Suprapubic skin (tissue), 4 donors: ENCODE results near the gene MYZAP. TPM values are rescaled to one million over a fixed set of nuclear protein-coding genes. Genes with fewer than 3 reads are reported as not detected.

ENCODE experiments used
- DNase-seq, 2 donors: peaks; one replicate each; pipeline ENCODE4 v3.0.0-alpha.2; 2019; ENCODE audit warnings: low spot score in 2 of 2
- H3K27ac ChIP-seq: fragments of 200-600 bp; sonication (generic); one replicate; pipeline ENCODE4 v1.5.1; 2019
- H3K27me3 ChIP-seq: fragments of 200-600 bp; sonication (generic); one replicate; pipeline ENCODE4 v1.5.1; 2019
- H3K36me3 ChIP-seq: fragments of 200-600 bp; sonication (generic); one replicate; pipeline ENCODE4 v1.5.1; 2019
- H3K4me1 ChIP-seq: fragments of 200-600 bp; sonication (generic); one replicate; pipeline ENCODE4 v1.5.1; 2019
- H3K4me3 ChIP-seq: fragments of 200-600 bp; sonication (generic); one replicate; pipeline ENCODE4 v1.5.1; 2019; ENCODE audit warnings: mild to moderate bottlenecking
- H3K9me3 ChIP-seq: fragments of 200-600 bp; sonication (generic); one replicate; pipeline ENCODE4 v1.5.1; 2019
- CTCF ChIP-seq, 2 donors: fragments of 200-600 bp in 1 of 2; fragments of 450-650 bp in 1 of 2; sonication (generic) in 1 of 2; IDR thresholded peaks; one replicate each; pipeline ENCODE4 v1.5.1; 2016 to 2019; ENCODE audit warnings: antibody characterized with exemption in 2 of 2, mild to moderate bottlenecking in 1 of 2, moderate library complexity in 1 of 2
- EP300 ChIP-seq: sonication (generic); formaldehyde crosslinking; IDR thresholded peaks from one replicate; pipeline ENCODE4 v1.6.1; 2017; ENCODE audit warnings: antibody characterized with exemption
- POLR2A ChIP-seq, 2 donors: fragments of 450-650 bp; IDR thresholded peaks; one replicate each; pipeline ENCODE4 v1.6.1; 2017; ENCODE audit warnings: antibody characterized with exemption in 2 of 2, mild to moderate bottlenecking in 2 of 2, moderate library complexity in 2 of 2
- POLR2AphosphoS5 ChIP-seq, 3 donors: sonication (generic); formaldehyde crosslinking; IDR thresholded peaks; one replicate each; pipeline ENCODE4 v1.6.1; 2017; ENCODE audit warnings: antibody characterized with exemption in 3 of 3
- WGBS: methylation state at CpG from one replicate; pipeline ENCODE4 v1.1.5; 2018; 5-methylcytosine and 5-hydroxymethylcytosine counted together
- total RNA-seq, 4 donors: library from RNA; depleted of rRNA; stranded (reverse); fragments of >200 nt; gene quantifications; one replicate each; pipeline ENCODE4 v1.1.0, GENCODE V29; 2016

Gene MYZAP
- total RNA-seq, 4 donors from 2014 or later, result 8.6 to 14.9 (median 11.6) TPM

GRCh38 chr15:57562196-57562769, 29.4 kb upstream of the MYZAP start:
- Histone ChIP-seq H3K27me3 (no peaks in the 10 kb centered on the region), H3K27ac (no peak overlapping the region), H3K4me3 (no peak overlapping the region), H3K4me1 (peaks cover 8% of the 10 kb centered on the region), H3K36me3 (no peaks in the 10 kb centered on the region), H3K9me3 (no peaks in the 10 kb centered on the region)
- DNase-seq, result peak in 1 of 2 donors; percentile 63
- 51% methylated on average over 11 of the region's 11 CpGs for WGBS
- TF ChIP-seq POLR2AphosphoS5 (IDR thresholded peaks at IDR 0.05) (no peak), CTCF (IDR thresholded peaks at IDR 0.05) (no peak), POLR2A (IDR thresholded peaks at IDR 0.05) (no peak), EP300 (no peak)

GRCh38 chr15:57563416-57563815, 28.3 kb upstream of the MYZAP start:
- 88% methylated on average over 6 of the region's 6 CpGs for WGBS
- no peaks in the 10 kb centered on the region for H3K9me3 ChIP-seq
- no peaks in the 10 kb centered on the region for H3K36me3 ChIP-seq
- TF ChIP-seq POLR2A (IDR thresholded peaks at IDR 0.05), result no peak
- TF ChIP-seq POLR2AphosphoS5 (IDR thresholded peaks at IDR 0.05), result no peak
- no peak for TF ChIP-seq CTCF (IDR thresholded peaks at IDR 0.05)
- TF ChIP-seq EP300, result no peak
- no peak overlapping the region for H3K4me3 ChIP-seq
- no peaks in the 10 kb centered on the region for H3K27me3 ChIP-seq
- peaks cover 8% of the 10 kb centered on the region for H3K4me1 ChIP-seq
- H3K27ac ChIP-seq, result no peak overlapping the region
- DNase-seq, result no peak

- no peak for DNase-seq
- no peak overlapping the region for H3K27ac ChIP-seq
Measured at GRCh38 chr15:57565311-57565710, 26.4 kb upstream of the MYZAP start.

GRCh38 chr15:57566834-57567233, 24.9 kb upstream of the MYZAP start:
- 45% methylated on average over 4 of the region's 4 CpGs for WGBS
- H3K27ac ChIP-seq, result no peak overlapping the region
- no peaks in the 10 kb centered on the region for H3K36me3 ChIP-seq
- H3K27me3 ChIP-seq, result no peaks in the 10 kb centered on the region
- TF ChIP-seq POLR2A (IDR thresholded peaks at IDR 0.05), result no peak
- no peak for TF ChIP-seq CTCF (IDR thresholded peaks at IDR 0.05)
- no peak for TF ChIP-seq POLR2AphosphoS5 (IDR thresholded peaks at IDR 0.05)
- TF ChIP-seq EP300, result no peak
- H3K4me3 ChIP-seq, result no peak overlapping the region
- no peaks in the 10 kb centered on the region for H3K9me3 ChIP-seq
- DNase-seq, result no peak
- H3K4me1 ChIP-seq, result peaks cover 5% of the 10 kb centered on the region

More at GRCh38 chr15:57565311-57565710, 26.4 kb upstream of the MYZAP start:
- Histone ChIP-seq H3K27me3 (no peaks in the 10 kb centered on the region), H3K36me3 (no peaks in the 10 kb centered on the region), H3K4me3 (no peak overlapping the region), H3K9me3 (no peaks in the 10 kb centered on the region), H3K4me1 (peaks cover 8% of the 10 kb centered on the region)
- TF ChIP-seq POLR2A (IDR thresholded peaks at IDR 0.05) (no peak), CTCF (IDR thresholded peaks at IDR 0.05) (no peak), POLR2AphosphoS5 (IDR thresholded peaks at IDR 0.05) (no peak), EP300 (no peak)
- 36% methylated on average over 10 of the region's 10 CpGs for WGBS

- no peaks in the 10 kb centered on the region for H3K9me3 ChIP-seq
- no peaks in the 10 kb centered on the region for H3K36me3 ChIP-seq
- H3K27me3 ChIP-seq, result no peaks in the 10 kb centered on the region
- no peak overlapping the region for H3K4me3 ChIP-seq
- TF ChIP-seq EP300 (no peak), CTCF (IDR thresholded peaks at IDR 0.05) (no peak), POLR2A (IDR thresholded peaks at IDR 0.05) (no peak), POLR2AphosphoS5 (IDR thresholded peaks at IDR 0.05) (no peak)
- 95% methylated on average over 3 of the region's 3 CpGs for WGBS
- no peak overlapping the region for H3K27ac ChIP-seq
- peaks cover 5% of the 10 kb centered on the region for H3K4me1 ChIP-seq
- DNase-seq, result no peak
Measured at GRCh38 chr15:57567891-57568290, 23.8 kb upstream of the MYZAP start.
